GM18526 (cell line): ENCODE data around the gene MYL11.

Experiments used
- POLR2A ChIP-seq: IDR thresholded peaks from 3 replicates; pipeline ENCODE4 v1.6.1; 2011; ENCODE audit not compliant: insufficient read length; ENCODE audit errors: extremely low read depth

Gene MYL11

GRCh38 chr16:30353438-30354129, 21.0 kb upstream of the MYL11 start:
- TF ChIP-seq POLR2A: no peak

- TF ChIP-seq POLR2A: no peak
These were observed 20.0 kb upstream of the MYL11 start for GRCh38 chr16:30354423-30355143.

- TF ChIP-seq POLR2A: peak; percentile 58
These were observed 19.3 kb upstream of the MYL11 start, which contains the start of gene CD2BP2 for GRCh38 chr16:30355144-30355953. Gene CD2BP2 (minus strand): TSS chr16:30355308. CDS start chr16:30354681, 627 bp downstream.

GRCh38 chr16:30355954-30356308, 18.7 kb upstream of the MYL11 start:
- peak; percentile 35 for TF ChIP-seq POLR2A

GRCh38 chr16:30356401-30357084, 18.1 kb upstream of the MYL11 start:
- no peak for TF ChIP-seq POLR2A

- TF ChIP-seq POLR2A: no peak
These were observed 17.4 kb upstream of the MYL11 start for GRCh38 chr16:30357085-30357714.

- no peak for TF ChIP-seq POLR2A
These were observed 16.7 kb upstream of the MYL11 start for GRCh38 chr16:30357715-30358576.

GRCh38 chr16:30358577-30358936, 16.0 kb upstream of the MYL11 start:
- no peak for TF ChIP-seq POLR2A

- no peak for TF ChIP-seq POLR2A
These were observed 15.4 kb upstream of the MYL11 start for GRCh38 chr16:30358990-30359870.

- no peak for TF ChIP-seq POLR2A
These were observed 14.8 kb upstream of the MYL11 start for GRCh38 chr16:30359871-30360170.

- no peak for TF ChIP-seq POLR2A
These were observed 13.4 kb upstream of the MYL11 start for GRCh38 chr16:30361180-30361579.

GRCh38 chr16:30365200-30365599, 9.4 kb upstream of the MYL11 start:
- TF ChIP-seq POLR2A: no peak

- TF ChIP-seq POLR2A: no peak
These were observed 8.1 kb upstream of the MYL11 start for GRCh38 chr16:30366511-30366910.
